Endothelial cell of umbilical vein (primary cell): Measurements from ENCODE around the gene STAB2. TPM values are rescaled to one million over a fixed set of nuclear protein-coding genes. Genes with fewer than 3 reads are reported as not detected.

ENCODE experiments used
- BruUV-seq: library from RNA; stranded (reverse); fragments of 400-500 nt; replicated peaks from 2 replicates; lab custom pipeline; 2021; lab: Mats Ljungman, UMichigan
- CTCF ChIA-PET: fragments of 300-600, 350-600 bp; sonication (Branson Sonifier 250); formaldehyde crosslinking; loops from one replicate; lab custom pipeline; 2021; ENCODE audit warnings: antibody characterized with exemption, inconsistent platforms; lab: Charles Lee
- POLR2A ChIA-PET: fragments of 300-600, 350-600 bp; sonication (Branson Sonifier 250); formaldehyde crosslinking; loops from one replicate; lab custom pipeline; 2021; ENCODE audit warnings: antibody characterized with exemption, inconsistent platforms; lab: Charles Lee
- DNase-seq: peaks from one replicate; pipeline ENCODE4 v3.0.0-alpha.2; 2011; ENCODE audit warnings: low read depth, low spot score
- FAIRE-seq: peaks from 2 replicates; lab custom pipeline; 2011; peaks lifted over from hg19 to GRCh38; lab: Jason Lieb, UNC
- H2AFZ ChIP-seq: 2 replicates; pipeline ENCODE4 v1.6.0; 2012; ENCODE audit warnings: low read depth, low read length, control low read depth, inconsistent platforms
- H3K27ac ChIP-seq: 2 replicates; pipeline ENCODE4 v1.5.1; 2011; ENCODE audit warnings: low read depth, mild to moderate bottlenecking, control low read depth, low read length, moderate library complexity; ENCODE audit not compliant: insufficient read depth
- H3K27me3 ChIP-seq, 2 experiments: 2 replicates each; pipeline versions ENCODE4 v1.6.0 to v1.6.1; 2011; ENCODE audit warnings: low read length in 2 of 2, mixed read lengths in 1 of 2; ENCODE audit not compliant: control insufficient read depth in 2 of 2, insufficient read depth in 2 of 2
- H3K36me3 ChIP-seq, 2 experiments: 2 replicates in 1 of 2; 3 replicates in 1 of 2; pipeline ENCODE4 v1.5.1; 2011; ENCODE audit warnings: low read length in 2 of 2, mild to moderate bottlenecking in 1 of 2, moderate library complexity in 1 of 2; ENCODE audit not compliant: control insufficient read depth in 2 of 2, insufficient read depth in 2 of 2; ENCODE audit errors: extremely low read depth in 1 of 2
- H3K4me1 ChIP-seq: 3 replicates; pipeline ENCODE4 v1.5.1; 2011; ENCODE audit warnings: mild to moderate bottlenecking, low read length; ENCODE audit not compliant: control insufficient read depth, insufficient read depth; ENCODE audit errors: extremely low read depth
- H3K4me2 ChIP-seq: 2 replicates; pipeline ENCODE4 v1.6.1; 2011; ENCODE audit warnings: low read length, control low read depth, mixed read lengths; ENCODE audit not compliant: insufficient read depth
- H3K4me3 ChIP-seq, 3 experiments: fragments of 200-600 bp in 1 of 3; sonication (generic), shearing (Covaris generic) in 1 of 3; replicated peaks in 1 of 3; 2 replicates each; pipeline ENCODE4 v1.5.1; 2011 to 2016; ENCODE audit warnings: control low read depth in 3 of 3, low read length in 3 of 3, mild to moderate bottlenecking in 2 of 3, inconsistent platforms in 1 of 3, low read depth in 1 of 3, moderate library complexity in 1 of 3; ENCODE audit not compliant: insufficient read depth in 1 of 3
- H3K79me2 ChIP-seq: 2 replicates; pipeline ENCODE4 v1.6.0; 2012; ENCODE audit warnings: low read length, inconsistent platforms; ENCODE audit not compliant: control insufficient read depth, insufficient read depth
- H3K9ac ChIP-seq: replicated peaks from 2 replicates; pipeline ENCODE3; 2011; ENCODE audit warnings: low read length, control low read depth; ENCODE audit not compliant: insufficient read depth; ENCODE audit errors: extremely low read depth
- H3K9me1 ChIP-seq: replicated peaks from 3 replicates; pipeline ENCODE4 v1.6.0; 2011; ENCODE audit warnings: mild to moderate bottlenecking, low read length; ENCODE audit not compliant: control insufficient read depth, insufficient read depth; ENCODE audit errors: extremely low read depth
- H3K9me3 ChIP-seq: replicated peaks from 2 replicates; pipeline ENCODE4 v1.5.1; 2012; ENCODE audit warnings: low read length, inconsistent platforms; ENCODE audit not compliant: control insufficient read depth, insufficient read depth
- H4K20me1 ChIP-seq: replicated peaks from 2 replicates; pipeline ENCODE3; 2011; ENCODE audit warnings: mild to moderate bottlenecking, low read length; ENCODE audit not compliant: control insufficient read depth, insufficient read depth; ENCODE audit errors: extremely low read depth
- EZH2 ChIP-seq: IDR thresholded peaks from 2 replicates; pipeline ENCODE4 v1.6.1; 2012; ENCODE audit warnings: borderline replicate concordance, low read depth, mild to moderate bottlenecking, moderate library complexity, low read length, inconsistent platforms; ENCODE audit not compliant: severe bottlenecking
- FOS ChIP-seq: IDR thresholded peaks from 2 replicates; pipeline ENCODE4 v1.6.1; 2011; ENCODE audit warnings: mild to moderate bottlenecking, low read length, moderate library complexity, borderline replicate concordance; ENCODE audit not compliant: insufficient read depth
- GATA2 ChIP-seq: IDR thresholded peaks from 2 replicates; pipeline ENCODE4 v1.7.0; 2011; ENCODE audit warnings: low read depth, mild to moderate bottlenecking, moderate library complexity, mixed read lengths, low read length; ENCODE audit not compliant: insufficient read length, insufficient read depth
- JUN ChIP-seq: IDR thresholded peaks from 2 replicates; pipeline ENCODE4 v1.6.1; 2011; ENCODE audit warnings: borderline replicate concordance, low read depth; ENCODE audit not compliant: insufficient read length, insufficient read depth
- MYC ChIP-seq: IDR thresholded peaks from one replicate; pipeline ENCODE4 v1.6.1; 2011; ENCODE audit warnings: mild to moderate bottlenecking, low read depth, low read length
- POLR2A ChIP-seq: IDR thresholded peaks from 2 replicates; pipeline ENCODE4 v1.6.1; 2012; ENCODE audit warnings: low read depth, mild to moderate bottlenecking, control low read depth, low read length
- POLR2AphosphoS5 ChIP-seq: IDR thresholded peaks from 2 replicates; pipeline ENCODE4 v1.6.1; 2012; ENCODE audit warnings: low read depth, mild to moderate bottlenecking, control low read depth, low read length, moderate library complexity; ENCODE audit not compliant: insufficient read depth
- dilution Hi-C: fragments of 300-500 bp; cut with MboI; formaldehyde crosslinking; loops from one replicate; pipeline ENCODE4 v1.15.0; 2019; ENCODE audit warnings: low sequenced_read_pairs; ENCODE audit not compliant: extremely low pct_ligation_motif_present
- intact Hi-C: fragments of 100-400 bp; cut with micrococcal nuclease; formaldehyde crosslinking; loops from one replicate; pipeline ENCODE4 v1.10.0; 2022
- polyA plus RNA-seq, 4 experiments: library from polyadenylated mRNA; depleted of rRNA in 3 of 4; stranded (reverse) in 3 of 4; unstranded in 1 of 4; fragments of >200 nt; gene quantifications; 2 replicates each; pipeline versions ENCODE4 v1.2.1 to v1.2.3, GENCODE V29; 2011 to 2012; ENCODE audit warnings: missing spikeins in 1 of 4
- total RNA-seq: library from RNA; stranded (reverse); gene quantifications from 2 replicates; pipeline ENCODE4 v1.2.3, GENCODE V29; 2021
- TF ChIP-seq, protein P1 (sequence below): IDR thresholded peaks from 2 replicates; pipeline ENCODE4 v1.6.1; 2011; ENCODE audit not compliant: insufficient read depth, insufficient read length
- TF ChIP-seq, protein P2 (sequence below), 2 donors: IDR thresholded peaks; 1 replicate in 1 of 2; 2 replicates in 1 of 2; pipeline ENCODE4 v1.5.1; 2011; ENCODE audit warnings: low read length in 2 of 2, mild to moderate bottlenecking in 2 of 2, moderate library complexity in 2 of 2, control low read depth in 1 of 2, inconsistent platforms in 1 of 2, low read depth in 1 of 2; ENCODE audit not compliant: insufficient read depth in 1 of 2; ENCODE audit errors: extremely low read depth in 1 of 2

The STAB2 gene
- total and polyA plus RNA-seq, 2 donors (not counting 3 experiments of a cell fraction or from before 2014, with no cell fraction given): 0.01 TPM; not detected in 1

DNA sequence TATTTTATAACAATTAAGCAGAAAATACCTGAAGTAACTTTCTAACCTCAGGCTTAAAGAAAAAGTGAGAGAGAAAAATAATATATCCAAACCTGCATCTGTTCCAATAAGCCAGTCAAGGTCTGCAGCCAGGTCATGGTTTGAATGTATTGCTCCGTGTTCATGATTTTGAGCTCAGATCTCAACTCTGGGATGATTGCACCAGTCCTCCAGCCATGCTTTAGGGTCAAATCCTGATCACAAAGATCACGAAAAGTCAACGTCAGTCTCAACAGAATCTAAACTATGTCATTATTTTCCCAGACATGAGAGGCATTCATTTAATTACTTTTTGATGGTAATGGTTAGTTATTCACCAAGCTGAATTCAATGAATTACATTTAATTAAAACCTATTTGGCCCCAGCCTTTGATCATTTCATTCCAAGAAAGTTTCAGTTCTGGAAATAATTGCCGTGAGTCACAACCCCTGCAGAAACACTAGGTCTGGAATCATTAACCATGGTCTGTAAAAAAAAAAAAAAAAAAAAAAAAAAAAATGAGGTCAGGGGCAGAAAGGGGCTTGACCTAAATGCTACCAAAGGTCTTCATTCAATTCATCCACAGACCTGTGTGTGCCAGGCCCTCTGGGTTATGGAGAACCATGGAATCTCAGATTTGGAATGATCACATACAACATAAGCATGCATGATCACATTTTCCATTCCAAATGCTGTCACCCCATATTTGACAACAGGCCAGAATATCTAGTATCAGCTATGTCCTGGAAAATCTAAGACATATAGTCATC is 198.4 kb downstream of the STAB2 start:
- no peaks in the 10 kb centered on the region for H3K27me3 ChIP-seq
- no peaks in the 10 kb centered on the region for H3K4me1 ChIP-seq
- no peaks in the 10 kb centered on the region for H3K9me3 ChIP-seq
- intact Hi-C loops: no loop called here
- TF ChIP-seq POLR2AphosphoS5 (no peak), EZH2 (no peak), MYC (no peak), FOS (no peak), JUN (no peak), POLR2A (no peak), GATA2 (no peak)
- TF ChIP-seq, protein P1, sequence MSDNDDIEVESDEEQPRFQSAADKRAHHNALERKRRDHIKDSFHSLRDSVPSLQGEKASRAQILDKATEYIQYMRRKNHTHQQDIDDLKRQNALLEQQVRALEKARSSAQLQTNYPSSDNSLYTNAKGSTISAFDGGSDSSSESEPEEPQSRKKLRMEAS: no peak
- TF ChIP-seq, protein P2, sequence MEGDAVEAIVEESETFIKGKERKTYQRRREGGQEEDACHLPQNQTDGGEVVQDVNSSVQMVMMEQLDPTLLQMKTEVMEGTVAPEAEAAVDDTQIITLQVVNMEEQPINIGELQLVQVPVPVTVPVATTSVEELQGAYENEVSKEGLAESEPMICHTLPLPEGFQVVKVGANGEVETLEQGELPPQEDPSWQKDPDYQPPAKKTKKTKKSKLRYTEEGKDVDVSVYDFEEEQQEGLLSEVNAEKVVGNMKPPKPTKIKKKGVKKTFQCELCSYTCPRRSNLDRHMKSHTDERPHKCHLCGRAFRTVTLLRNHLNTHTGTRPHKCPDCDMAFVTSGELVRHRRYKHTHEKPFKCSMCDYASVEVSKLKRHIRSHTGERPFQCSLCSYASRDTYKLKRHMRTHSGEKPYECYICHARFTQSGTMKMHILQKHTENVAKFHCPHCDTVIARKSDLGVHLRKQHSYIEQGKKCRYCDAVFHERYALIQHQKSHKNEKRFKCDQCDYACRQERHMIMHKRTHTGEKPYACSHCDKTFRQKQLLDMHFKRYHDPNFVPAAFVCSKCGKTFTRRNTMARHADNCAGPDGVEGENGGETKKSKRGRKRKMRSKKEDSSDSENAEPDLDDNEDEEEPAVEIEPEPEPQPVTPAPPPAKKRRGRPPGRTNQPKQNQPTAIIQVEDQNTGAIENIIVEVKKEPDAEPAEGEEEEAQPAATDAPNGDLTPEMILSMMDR (IDR thresholded peaks at IDR 0.05; ENCODE audit: extremely low read depth in 1 of 2, insufficient read depth in 1 of 2, low read depth in 1 of 2, low read length in 2 of 2): no peak
- H4K20me1 ChIP-seq: no peaks in the 10 kb centered on the region
- no peak overlapping the region for H2AFZ ChIP-seq
- no TSS peak for BruUV-seq
- FAIRE-seq (no peak), DNase-seq (no peak)
- ChIA-PET CTCF (interaction anchor here (0.8 kb wide), 2 partner anchors 15 to 85 kb away, joined by 3 read pairs; no protein-coding TSS in a partner anchor), POLR2A (no interaction called here)
- H3K4me2 ChIP-seq: no peak overlapping the region
- H3K9ac ChIP-seq: no peak overlapping the region
- H3K36me3 ChIP-seq: no peaks in the 10 kb centered on the region
- H3K79me2 ChIP-seq: no peaks in the 10 kb centered on the region
- no peak overlapping the region for H3K27ac ChIP-seq
- H3K4me3 ChIP-seq: no peak overlapping the region
- dilution Hi-C loops: no loop called here
- H3K9me1 ChIP-seq: no peaks in the 10 kb centered on the region
